ENCODE measurements around the gene SLC12A2. TPM values are rescaled to one million over a fixed set of nuclear protein-coding genes. Genes with fewer than 3 reads are reported as not detected.
A peak's percentile ranks its signal among the peaks of the same experiment; 100 is the strongest.

SLC12A2 gene
- 10 to 100 TPM in 4 of 6 donors, 1 to 10 TPM in 2; 7.3 to 67.4 (median 12.5) TPM for total RNA-seq
- polyA plus RNA-seq, result 1 to 10 TPM; 2.1 to 2.7 TPM

DNA sequence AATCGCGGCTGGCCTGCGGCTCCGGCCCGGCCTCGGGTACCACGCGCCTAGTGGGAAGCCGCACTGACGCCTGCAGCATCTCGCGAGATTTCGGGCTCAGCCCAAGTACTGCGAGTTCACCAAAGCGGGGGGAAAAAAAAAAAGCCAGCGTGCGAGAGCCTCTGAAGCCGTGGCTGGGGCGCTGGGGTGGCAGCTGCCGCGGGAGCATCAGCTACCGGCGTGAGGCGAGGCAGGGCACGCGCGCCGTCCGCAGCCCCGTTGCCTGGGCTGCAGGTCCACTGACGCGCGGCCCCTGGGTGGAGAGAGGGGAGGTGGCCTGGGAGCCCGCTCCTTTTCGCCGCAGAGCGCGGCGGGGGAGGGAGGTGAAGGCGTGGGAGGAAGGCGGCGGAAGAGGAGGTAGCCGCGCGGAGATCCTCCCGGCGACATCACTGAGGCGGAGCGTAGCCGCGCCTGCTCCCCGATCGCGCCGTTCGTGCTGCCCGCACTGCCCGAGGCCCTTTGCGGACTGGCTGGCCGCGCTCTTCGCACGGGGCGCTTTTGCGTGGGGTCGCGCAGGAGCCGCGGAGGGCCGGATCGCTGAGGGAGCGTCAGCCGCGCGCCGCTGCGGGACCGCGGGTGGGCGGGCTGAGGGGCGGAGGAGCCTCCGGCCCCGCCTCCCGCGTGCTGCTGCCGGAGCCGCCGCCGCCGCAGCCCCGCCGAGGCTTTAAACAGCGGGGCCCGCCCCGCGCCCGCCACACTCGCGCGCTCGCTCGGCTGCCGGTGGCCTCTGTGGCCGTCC, at the start of gene SLC12A2:
SLC12A2 (plus strand) TSS at position 734 of the 778 bp plus-strand sequence. CDS start 189 bp downstream, outside the sequence.
- peaks cover 0 to 46% (median 40%) of the 10 kb centered on the region in 3 donors for H3K4me1 ChIP-seq
- H3K4me3 ChIP-seq, result peak within 1 kb of the TSS; percentile 70 to 93 (median 90)
- FAIRE-seq, result no peak
- no peaks in the 10 kb centered on the region for H3K36me3 ChIP-seq
- TF ChIP-seq, protein P1, sequence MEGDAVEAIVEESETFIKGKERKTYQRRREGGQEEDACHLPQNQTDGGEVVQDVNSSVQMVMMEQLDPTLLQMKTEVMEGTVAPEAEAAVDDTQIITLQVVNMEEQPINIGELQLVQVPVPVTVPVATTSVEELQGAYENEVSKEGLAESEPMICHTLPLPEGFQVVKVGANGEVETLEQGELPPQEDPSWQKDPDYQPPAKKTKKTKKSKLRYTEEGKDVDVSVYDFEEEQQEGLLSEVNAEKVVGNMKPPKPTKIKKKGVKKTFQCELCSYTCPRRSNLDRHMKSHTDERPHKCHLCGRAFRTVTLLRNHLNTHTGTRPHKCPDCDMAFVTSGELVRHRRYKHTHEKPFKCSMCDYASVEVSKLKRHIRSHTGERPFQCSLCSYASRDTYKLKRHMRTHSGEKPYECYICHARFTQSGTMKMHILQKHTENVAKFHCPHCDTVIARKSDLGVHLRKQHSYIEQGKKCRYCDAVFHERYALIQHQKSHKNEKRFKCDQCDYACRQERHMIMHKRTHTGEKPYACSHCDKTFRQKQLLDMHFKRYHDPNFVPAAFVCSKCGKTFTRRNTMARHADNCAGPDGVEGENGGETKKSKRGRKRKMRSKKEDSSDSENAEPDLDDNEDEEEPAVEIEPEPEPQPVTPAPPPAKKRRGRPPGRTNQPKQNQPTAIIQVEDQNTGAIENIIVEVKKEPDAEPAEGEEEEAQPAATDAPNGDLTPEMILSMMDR (IDR thresholded peaks at IDR 0.05), result no peak
- DNase-seq, result peak; percentile 87 to 95 (median 90)
- no peaks in the 10 kb centered on the region for H3K27me3 ChIP-seq
- peak; percentile 76 to 87 (median 86) for ATAC-seq
- H3K9me3 ChIP-seq, result no peaks in the 10 kb centered on the region
- intact Hi-C loops (cut with DNase I), result no loop called here
- peak within 1 kb of the TSS; percentile 92 to 98 (median 96) for H3K27ac ChIP-seq
- 0% methylated on average over 69 to 104 of the region's 104 CpGs for WGBS, 2 donors

DNA sequence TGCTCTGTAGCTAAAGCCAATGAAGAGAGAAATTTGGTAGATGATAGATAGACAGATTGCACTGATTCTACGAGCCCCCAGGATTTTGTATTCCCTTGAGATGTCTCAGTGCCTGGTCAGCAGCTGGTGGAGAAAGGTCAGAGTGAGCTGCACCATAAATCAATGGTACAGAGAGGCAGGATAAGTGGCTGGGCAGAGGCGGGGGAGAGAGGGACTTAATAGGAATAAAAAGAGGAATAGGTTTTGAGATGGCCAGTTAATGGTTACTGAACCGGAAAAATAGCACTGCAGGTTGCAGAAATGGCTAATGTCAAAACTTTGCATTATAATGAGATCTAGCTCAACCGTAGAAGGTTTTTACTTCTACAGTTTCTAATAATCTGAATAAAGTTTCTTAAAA, 47.9 kb upstream of the SLC12A2 start:
- FAIRE-seq, result no peak
- whole genome bisulfite sequencing, 2 donors, result 92% methylated on average over 4 of the region's 4 CpGs
- H3K4me1 ChIP-seq, result peaks cover 0 to 17% (median 7%) of the 10 kb centered on the region in 3 donors
- TF ChIP-seq, protein P1 (IDR thresholded peaks at IDR 0.05), result no peak
- no peak for DNase-seq
- H3K4me3 ChIP-seq, result no peak overlapping the region
- no peaks in the 10 kb centered on the region for H3K27me3 ChIP-seq
- no peaks in the 10 kb centered on the region for H3K9me3 ChIP-seq
- no peaks in the 10 kb centered on the region for H3K36me3 ChIP-seq
- no peak for ATAC-seq
- no peak overlapping the region for H3K27ac ChIP-seq
- intact Hi-C loops (cut with DNase I), result no loop called here

DNA sequence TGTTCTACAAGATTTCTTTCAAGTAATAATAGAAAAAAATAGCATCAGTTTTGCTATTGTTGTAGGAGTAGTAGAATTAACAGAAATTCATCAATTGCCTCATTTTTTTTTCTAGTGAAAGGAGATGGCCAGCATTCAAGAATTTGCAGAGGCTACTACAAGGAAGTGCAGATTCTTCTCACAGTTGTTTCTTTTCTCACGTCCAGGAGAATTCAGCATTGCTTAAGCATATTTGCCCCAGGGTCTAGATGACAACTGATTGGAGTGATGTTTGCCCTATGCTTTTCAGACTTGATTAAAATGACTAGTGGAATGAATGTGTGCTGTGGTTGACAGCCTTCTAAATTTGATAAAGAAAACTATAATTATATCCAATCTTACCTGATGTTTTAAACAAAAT, 46.6 kb upstream of the SLC12A2 start:
- Histone ChIP-seq H3K36me3 (no peaks in the 10 kb centered on the region), H3K4me1 (peaks cover 0 to 17% (median 7%) of the 10 kb centered on the region in 3 donors), H3K27ac (no peak overlapping the region), H3K4me3 (no peak overlapping the region), H3K27me3 (no peaks in the 10 kb centered on the region), H3K9me3 (no peaks in the 10 kb centered on the region)
- DNase-seq, result no peak
- 4 to 11% methylated on average over 1 of the region's 1 CpG for WGBS, 2 donors
- peak; percentile 69 to 89 (median 82) for ATAC-seq
- TF ChIP-seq, protein P1 (IDR thresholded peaks at IDR 0.05), result no peak
- intact Hi-C loops (cut with DNase I), result no loop called here
- FAIRE-seq, result no peak

DNA sequence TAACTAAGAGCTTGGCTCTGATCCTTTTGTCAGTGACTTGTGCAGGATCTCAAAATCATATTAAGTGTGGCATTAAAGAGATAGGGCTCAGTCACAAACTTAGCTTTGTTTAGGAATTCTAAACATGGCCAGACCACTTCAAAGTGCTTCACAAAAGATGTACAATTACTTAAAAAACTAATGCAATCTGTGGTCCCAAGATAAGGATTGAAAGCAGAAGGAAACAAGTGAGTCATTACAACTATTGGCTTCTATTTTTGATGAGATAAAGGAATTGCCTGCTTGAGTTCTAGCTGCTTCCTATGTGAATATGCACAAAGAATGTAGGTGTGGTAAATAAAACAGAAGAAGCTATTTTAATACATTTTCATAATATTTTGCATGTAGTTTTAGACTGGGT, 44.9 kb upstream of the SLC12A2 start:
- DNase-seq (no peak), ATAC-seq (peak; percentile 44 to 71 (median 60)), FAIRE-seq (no peak)
- no peak overlapping the region for H3K4me3 ChIP-seq
- TF ChIP-seq, protein P1 (IDR thresholded peaks at IDR 0.05), result no peak
- H3K9me3 ChIP-seq, result no peaks in the 10 kb centered on the region
- H3K27ac ChIP-seq, result no peak overlapping the region
- H3K4me1 ChIP-seq, result peaks cover 0 to 17% (median 7%) of the 10 kb centered on the region in 3 donors
- H3K36me3 ChIP-seq, result no peaks in the 10 kb centered on the region
- no peaks in the 10 kb centered on the region for H3K27me3 ChIP-seq
- intact Hi-C loops (cut with DNase I), result no loop called here

DNA sequence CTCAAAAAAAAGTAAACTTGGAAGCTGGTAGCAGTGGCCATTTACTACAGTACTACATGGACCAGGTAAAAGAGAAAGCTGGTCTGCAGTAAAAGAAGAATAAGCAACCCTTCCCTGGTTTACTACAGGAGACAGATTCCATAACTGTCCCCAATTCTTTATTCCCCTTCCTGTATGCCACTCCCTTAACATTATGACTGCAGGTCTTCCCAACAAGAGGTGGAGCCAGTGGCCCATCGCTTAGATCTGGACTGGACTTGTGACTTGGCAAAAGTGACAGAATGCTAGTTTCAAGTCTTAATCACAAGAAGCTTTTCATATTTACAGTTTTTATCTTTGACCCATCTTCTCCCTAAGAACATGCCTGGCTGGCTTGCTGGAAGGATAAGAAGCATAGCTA, 42.6 kb upstream of the SLC12A2 start:
- no peak for ATAC-seq
- no peaks in the 10 kb centered on the region for H3K36me3 ChIP-seq
- H3K27ac ChIP-seq, result no peak overlapping the region
- H3K27me3 ChIP-seq, result no peaks in the 10 kb centered on the region
- intact Hi-C loops (cut with DNase I), result no loop called here
- H3K4me3 ChIP-seq, result no peak overlapping the region
- peaks cover 0 to 17% (median 7%) of the 10 kb centered on the region in 3 donors for H3K4me1 ChIP-seq
- H3K9me3 ChIP-seq, result no peaks in the 10 kb centered on the region
- FAIRE-seq, result no peak
- TF ChIP-seq, protein P1 (IDR thresholded peaks at IDR 0.05), result no peak
- no peak for DNase-seq
- WGBS, 2 donors, result 88% methylated on average over 1 of the region's 1 CpG

Measured in pancreas (tissue), 10 donors.